ENCODE results near the gene INPP4B.

INPP4B gene

GRCh38 chr4:142129931-142130330 lies 716.2 kb downstream of the INPP4B start:
- H3K9me2 ChIP-seq (ENCODE audit: low read depth, low read length) = no peaks in the 10 kb centered on the region
- H3K4me2 ChIP-seq (ENCODE audit: low read length) = no peak overlapping the region
- TF ChIP-seq EZH2 (IDR thresholded peaks at IDR 0.05; ENCODE audit: borderline replicate concordance, low read length) (no peak), CTCF (IDR thresholded peaks at IDR 0.05; ENCODE audit: low read length) (no peak)
- no peak overlapping the region for H3K27ac ChIP-seq (ENCODE audit: low read depth, low read length, poor library complexity, severe bottlenecking)
- no peaks in the 10 kb centered on the region for H3K27me3 ChIP-seq (ENCODE audit: insufficient read depth, low read length)
- no peaks in the 10 kb centered on the region for H3K4me1 ChIP-seq (ENCODE audit: insufficient read depth, low read length, severe bottlenecking)
- no peaks in the 10 kb centered on the region for H3K9me3 ChIP-seq (ENCODE audit: low read length)
- no peaks in the 10 kb centered on the region for H3K36me3 ChIP-seq (ENCODE audit: insufficient read depth, low read length)
- H3K9ac ChIP-seq (ENCODE audit: low read length) = no peak overlapping the region
- H3K79me2 ChIP-seq (ENCODE audit: insufficient read depth, low read length) = no peaks in the 10 kb centered on the region
- H2AFZ ChIP-seq (ENCODE audit: low read length) = no peak overlapping the region
- H3K4me3 ChIP-seq (ENCODE audit: low read depth, low read length, poor library complexity, severe bottlenecking) = no peak overlapping the region
- no peaks in the 10 kb centered on the region for H4K20me1 ChIP-seq (ENCODE audit: insufficient read depth, low read length)
- no peaks in the 10 kb centered on the region for H3F3A ChIP-seq (ENCODE audit: insufficient read depth, low read length)

- Histone ChIP-seq H3K36me3 (ENCODE audit: insufficient read depth, low read length) (no peaks in the 10 kb centered on the region), H3K4me2 (ENCODE audit: low read length) (no peak overlapping the region), H3K27me3 (ENCODE audit: insufficient read depth, low read length) (no peaks in the 10 kb centered on the region), H3K79me2 (ENCODE audit: insufficient read depth, low read length) (no peaks in the 10 kb centered on the region), H3K9ac (ENCODE audit: low read length) (no peak overlapping the region), H3K9me2 (ENCODE audit: low read depth, low read length) (no peaks in the 10 kb centered on the region), H4K20me1 (ENCODE audit: insufficient read depth, low read length) (no peaks in the 10 kb centered on the region), H2AFZ (ENCODE audit: low read length) (no peak overlapping the region), H3K4me3 (ENCODE audit: low read depth, low read length, poor library complexity, severe bottlenecking) (no peak overlapping the region), H3K4me1 (ENCODE audit: insufficient read depth, low read length, severe bottlenecking) (no peaks in the 10 kb centered on the region), H3K27ac (ENCODE audit: low read depth, low read length, poor library complexity, severe bottlenecking) (no peak overlapping the region), H3F3A (ENCODE audit: insufficient read depth, low read length) (no peaks in the 10 kb centered on the region), H3K9me3 (ENCODE audit: low read length) (no peaks in the 10 kb centered on the region)
- no peak for TF ChIP-seq EZH2 (IDR thresholded peaks at IDR 0.05; ENCODE audit: borderline replicate concordance, low read length)
- no peak for TF ChIP-seq CTCF (IDR thresholded peaks at IDR 0.05; ENCODE audit: low read length)
Measured at GRCh38 chr4:142129473-142129872, 716.6 kb downstream of the INPP4B start.

GRCh38 chr4:142128529-142128928 lies 717.6 kb downstream of the INPP4B start:
- Histone ChIP-seq H3K27ac (ENCODE audit: low read depth, low read length, poor library complexity, severe bottlenecking) (no peak overlapping the region), H3K9ac (ENCODE audit: low read length) (no peak overlapping the region), H3K4me3 (ENCODE audit: low read depth, low read length, poor library complexity, severe bottlenecking) (no peak overlapping the region), H3K36me3 (ENCODE audit: insufficient read depth, low read length) (no peaks in the 10 kb centered on the region), H3K4me1 (ENCODE audit: insufficient read depth, low read length, severe bottlenecking) (no peaks in the 10 kb centered on the region), H4K20me1 (ENCODE audit: insufficient read depth, low read length) (no peaks in the 10 kb centered on the region), H3K79me2 (ENCODE audit: insufficient read depth, low read length) (no peaks in the 10 kb centered on the region), H3K9me2 (ENCODE audit: low read depth, low read length) (no peaks in the 10 kb centered on the region), H3F3A (ENCODE audit: insufficient read depth, low read length) (no peaks in the 10 kb centered on the region), H3K27me3 (ENCODE audit: insufficient read depth, low read length) (no peaks in the 10 kb centered on the region), H3K4me2 (ENCODE audit: low read length) (no peak overlapping the region), H3K9me3 (ENCODE audit: low read length) (no peaks in the 10 kb centered on the region), H2AFZ (ENCODE audit: low read length) (no peak overlapping the region)
- TF ChIP-seq EZH2 (IDR thresholded peaks at IDR 0.05; ENCODE audit: borderline replicate concordance, low read length) = no peak
- TF ChIP-seq CTCF (IDR thresholded peaks at IDR 0.05; ENCODE audit: low read length) = no peak
